Measurements from ENCODE around the gene NME7.

GRCh38 chr1:169383449-169383848, 15.9 kb upstream of the NME7 start:
- no peak for TF ChIP-seq POLR2AphosphoS5 (IDR thresholded peaks at IDR 0.05; ENCODE audit: low read depth, low read length)
- no peak for TF ChIP-seq TAF1 (IDR thresholded peaks at IDR 0.05; ENCODE audit: low read depth, low read length)
